K562 (cell line): ENCODE measurements around the gene ACP5. TPM values are rescaled to one million over a fixed set of nuclear protein-coding genes. Genes with fewer than 3 reads are reported as not detected.
A peak's percentile ranks its signal among the peaks of the same experiment; 100 is the strongest.
"Not testable (repeated sequence)": the region's sequence is repeated elsewhere in the genome, so short reads cannot be mapped to it uniquely, and the experiment has no call there.

ENCODE experiments used
- ATAC-seq: fragments of 200-7000 bp; cut with Tn5 transposase; 3 replicates; pipeline ENCODE4 v1.9.1; 2020; ENCODE audit warnings: moderate library complexity
- BruUV-seq: library from RNA; stranded (reverse); fragments of 400-500 nt; replicated peaks from 2 replicates; lab custom pipeline; 2021; lab: Mats Ljungman, UMichigan
- CTCF ChIA-PET: fragments of 300-600 bp; formaldehyde crosslinking; extraction: SDS; loops from one replicate; lab custom pipeline; 2021; ENCODE audit warnings: low intra/inter-chr PET ratio; lab: Yijun Ruan, JAX
- POLR2A ChIA-PET: fragments of 300-600, 350-650 bp; sonication (Branson Sonifier 250); formaldehyde crosslinking; extraction: SDS; loops from one replicate; lab custom pipeline; 2021; ENCODE audit warnings: antibody characterized with exemption, inconsistent platforms; lab: Yijun Ruan, JAX
- DNase-seq, 4 experiments: peaks; one replicate each; pipeline versions ENCODE4 v3.0.0 to v3.0.0-alpha.2; 2011 to 2018; ENCODE audit warnings: low spot score in 3 of 4, mixed read lengths in 3 of 4; ENCODE audit errors: extremely low read depth in 1 of 4
- FAIRE-seq: peaks from 2 replicates; lab custom pipeline; 2011; peaks lifted over from hg19 to GRCh38; lab: Jason Lieb, UNC
- H2AFZ ChIP-seq: 2 replicates; pipeline ENCODE4 v1.6.0; 2011; ENCODE audit warnings: low read depth, low read length, control low read depth, inconsistent platforms
- H3K27ac ChIP-seq: fragments of 200-600 bp; 3 replicates; pipeline ENCODE4 v1.8.0; 2011; ENCODE audit warnings: low read depth, mild to moderate bottlenecking, control low read depth, inconsistent platforms, low read length, moderate library complexity, mixed read lengths; ENCODE audit errors: extremely low read depth
- H3K27me3 ChIP-seq, 2 experiments: fragments of 300-600 bp in 1 of 2; 2 replicates in 1 of 2; 3 replicates in 1 of 2; pipeline versions ENCODE4 v1.6.0 to v1.8.0; 2011; ENCODE audit warnings: inconsistent platforms in 2 of 2, low read length in 2 of 2, mild to moderate bottlenecking in 1 of 2, mixed read lengths in 1 of 2, moderate library complexity in 1 of 2; ENCODE audit not compliant: control insufficient read depth in 2 of 2, insufficient read depth in 2 of 2
- H3K36me3 ChIP-seq: fragments of 300-600 bp; 3 replicates; pipeline ENCODE4 v1.8.0; 2011; ENCODE audit warnings: mild to moderate bottlenecking, low read length, inconsistent platforms; ENCODE audit not compliant: control insufficient read depth, insufficient read depth
- H3K4me1 ChIP-seq, 2 experiments: fragments of 200-600 bp in 1 of 2; replicated peaks in 1 of 2; 2 replicates in 1 of 2; 3 replicates in 1 of 2; pipeline versions ENCODE4 v1.5.1 to v1.8.0; 2011; ENCODE audit warnings: inconsistent platforms in 2 of 2, low read length in 2 of 2, mild to moderate bottlenecking in 1 of 2, mixed read lengths in 1 of 2, moderate library complexity in 1 of 2; ENCODE audit not compliant: control insufficient read depth in 2 of 2, insufficient read depth in 2 of 2
- H3K4me2 ChIP-seq: 2 replicates; pipeline ENCODE4 v1.6.1; 2011; ENCODE audit warnings: low read length, control low read depth, inconsistent platforms, mixed read lengths; ENCODE audit not compliant: insufficient read depth
- H3K4me3 ChIP-seq: fragments of 200-600 bp; sonication (generic), shearing (Covaris generic); 2 replicates; pipeline ENCODE4 v1.5.1; 2016; ENCODE audit warnings: control low read depth, inconsistent platforms
- H3K79me2 ChIP-seq: fragments of 200-600 bp; 3 replicates; pipeline ENCODE4 v1.8.0; 2011; ENCODE audit warnings: low read length, inconsistent platforms; ENCODE audit not compliant: control insufficient read depth, insufficient read depth
- H3K9ac ChIP-seq, 2 experiments: 2 replicates each; pipeline versions ENCODE4 v1.6.0 to v1.6.1; 2011; ENCODE audit warnings: low read depth in 2 of 2, low read length in 2 of 2, control low read depth in 1 of 2, inconsistent platforms in 1 of 2, mild to moderate bottlenecking in 1 of 2, mixed read lengths in 1 of 2; ENCODE audit not compliant: insufficient read depth in 1 of 2
- H3K9me1 ChIP-seq: one replicate; pipeline ENCODE4 v1.6.0; 2011; ENCODE audit warnings: inconsistent platforms, mild to moderate bottlenecking, low read length, moderate library complexity; ENCODE audit not compliant: control insufficient read depth, insufficient read depth
- H3K9me3 ChIP-seq: replicated peaks from 2 replicates; pipeline ENCODE4 v1.5.1; 2011; ENCODE audit warnings: low read depth, low read length, inconsistent platforms; ENCODE audit not compliant: control insufficient read depth, insufficient read depth
- H4K20me1 ChIP-seq: replicated peaks from 2 replicates; pipeline ENCODE4 v1.6.1; 2011; ENCODE audit warnings: low read length, inconsistent platforms, mixed read lengths; ENCODE audit not compliant: control insufficient read depth, insufficient read depth
- BCOR ChIP-seq: fragments of 450-650 bp; IDR thresholded peaks from 2 replicates; pipeline ENCODE4 v1.6.1; 2016
- CEBPB ChIP-seq: fragments of 450-650 bp; IDR thresholded peaks from 2 replicates; pipeline ENCODE4 v1.6.1; 2016; ENCODE audit warnings: missing genetic modification characterization, missing compliant biosample characterization
- DMBX1 ChIP-seq: fragments of 250-450 bp; sonication (Bioruptor Pico); IDR thresholded peaks from 2 replicates; pipeline ENCODE4 v1.8.0; 2022; ENCODE audit warnings: inconsistent platforms, mild to moderate bottlenecking, moderate library complexity, borderline replicate concordance
- ZNF121 ChIP-seq: sonication (generic); formaldehyde crosslinking; conservative IDR thresholded peaks from 2 replicates; pipeline ENCODE4 v1.8.0; 2022; ENCODE audit warnings: missing genetic modification reagents
- ZNF316 ChIP-seq: fragments of 450-650 bp; IDR thresholded peaks from 2 replicates; pipeline ENCODE4 v1.6.1; 2016
- ZNF384 ChIP-seq: IDR thresholded peaks from 2 replicates; pipeline ENCODE4 v1.6.1; 2012; ENCODE audit warnings: low read depth, low read length, improper control_type of control experiment
- WGBS: fragments of 100-300 bp; shearing (Covaris generic); methylation state at CpG from one replicate; pipeline ENCODE4 v1.1.6; 2016; ENCODE audit warnings: low coverage, mixed read lengths; ENCODE audit not compliant: insufficient coverage; ENCODE audit errors: missing lambda C conversion rate; 5-methylcytosine and 5-hydroxymethylcytosine counted together
- in situ Hi-C: fragments of 300-500 bp; cut with MboI; formaldehyde crosslinking; loops from 4 replicates; pipeline ENCODE4 v1.15.0; 2018; ENCODE audit warnings: inconsistent platforms, mixed read lengths
- intact Hi-C: fragments of 100-400 bp; cut with micrococcal nuclease; formaldehyde crosslinking; loops from 2 replicates; pipeline ENCODE4 v1.14.2; 2022
- polyA plus RNA-seq, 8 experiments: library from polyadenylated mRNA; depleted of rRNA in 4 of 8; stranded (reverse) in 5 of 8; unstranded in 3 of 8; fragments of >200 nt; fragmentation: Nextera tagmentation in 2 of 8; fragmentation: Illumina TruSeq in 1 of 8; extraction: Ambion mirVana in 2 of 8; extraction: Trizol in 1 of 8; gene quantifications; 2 replicates each; pipeline versions ENCODE4 v1.2.1 to v1.2.3, GENCODE V29; 2011 to 2014; ENCODE audit warnings: inconsistent platforms in 1 of 8, missing spikeins in 1 of 8
- total RNA-seq, 7 experiments: library from RNA; depleted of rRNA in 6 of 7; stranded (reverse); fragments of >200 nt in 6 of 7; fragmentation: Illumina TruSeq in 2 of 7; extraction: Trizol in 2 of 7; gene quantifications; 2 replicates each; pipeline versions ENCODE4 v1.2.1 to v1.2.3, GENCODE V29; 2011 to 2021; ENCODE audit warnings: low replicate concordance in 1 of 7

The ACP5 gene
- total and polyA plus RNA-seq, 9 of the 15 experiments (the other 6 are each of a cell fraction or from before 2014, with no cell fraction given): 0.06 to 1.1 (median 0.31) TPM; not detected in 1

GRCh38 chr19:11565649-11565980 lies 11.8 kb downstream of the ACP5 start:
- H3K9ac ChIP-seq: peak overlapping the region; percentile 36 to 67; a peak in 3 of 4 replicates
- POLR2A ChIA-PET, intact Hi-C loops, H3K9me3 ChIP-seq, FAIRE-seq, ATAC-seq, in situ Hi-C loops, H3K4me3 ChIP-seq, H3K79me2 ChIP-seq, H3K36me3 ChIP-seq, H2AFZ ChIP-seq, BruUV-seq, H4K20me1 ChIP-seq, H3K27me3 ChIP-seq, H3K4me2 ChIP-seq, H3K9me1 ChIP-seq, DNase-seq: not testable (repeated sequence)
- TF ChIP-seq ZNF384 (0 out of 2 replicates have a peak, but pooled peaks have one; percentile 26), CEBPB (tag) (peak; percentile 72), ZNF121 (CRISPR knock-in tag) (peak; percentile 84), BCOR (peak; percentile 63), DMBX1 (CRISPR knock-in tag) (peak; percentile 78; the same call in 1 of the 2 replicates), ZNF316 (0 out of 2 replicates have a peak, but pooled peaks have one; percentile 1)
- WGBS: 39% methylated on average over 5 of the region's 5 CpGs
- H3K27ac ChIP-seq: peak overlapping the region; percentile 86
- H3K4me1 ChIP-seq: peaks cover 58 to 62% of the 10 kb centered on the region in 2 experiments
- CTCF ChIA-PET: interaction anchor here (0.5 kb wide), 1 partner anchor 211 kb away, joined by 3 read pairs; no protein-coding TSS in a partner anchor
